ENCODE measurements around the gene EPHA6. TPM values are rescaled to one million over a fixed set of nuclear protein-coding genes. Genes with fewer than 3 reads are reported as not detected.

EPHA6 gene
- total and polyA plus RNA-seq, 10 of the 15 experiments (the other 5 are each of a cell fraction or from before 2014, with no cell fraction given): not detected

DNA sequence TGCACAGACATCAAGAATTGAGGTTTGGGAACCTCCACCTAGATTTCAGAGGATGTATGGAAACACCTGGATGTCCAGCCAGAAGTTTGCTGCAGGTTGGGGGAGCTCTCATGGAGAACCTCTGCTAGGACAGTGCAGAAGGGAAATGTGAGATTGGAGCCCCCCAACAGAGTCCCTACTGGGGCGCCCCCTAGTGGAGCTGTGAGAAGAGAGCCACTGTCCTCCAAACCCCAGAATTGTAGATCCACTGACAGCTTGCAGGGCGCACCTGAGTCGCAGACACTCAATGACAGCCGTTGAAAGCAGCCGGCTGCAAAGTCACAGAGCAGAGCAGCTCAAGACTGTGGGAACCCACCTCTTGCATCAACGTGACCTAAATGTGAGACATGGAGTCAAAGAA lies 34.6 kb upstream of the EPHA6 start:
- no peaks in the 10 kb centered on the region for H3K9me3 ChIP-seq (replicated peaks; ENCODE audit: control insufficient read depth, insufficient read depth, low read length)
- no peak overlapping the region for H3K4me3 ChIP-seq
- no peak overlapping the region for H2AFZ ChIP-seq (ENCODE audit: control insufficient read depth, low read depth, low read length)
- SMC1A ChIA-PET (ENCODE audit: uncharacterized antibody, unreplicated experiment): no interaction called here
- ATAC-seq (no peak), FAIRE-seq (no peak), DNase-seq (ENCODE audit: low read depth, low spot score) (no peak)
- in situ Hi-C loops (cut with MboI) (no loop called here), intact Hi-C loops (cut with micrococcal nuclease; ENCODE audit: unreplicated experiment) (no loop called here)
- no peaks in the 10 kb centered on the region for H4K20me1 ChIP-seq (ENCODE audit: control insufficient read depth, insufficient read depth)
- H3K4me2 ChIP-seq (ENCODE audit: control insufficient read depth, insufficient read depth): no peak overlapping the region
- RAD21 ChIA-PET (ENCODE audit: unreplicated experiment): no interaction called here
- no peaks in the 10 kb centered on the region for H3K36me3 ChIP-seq (ENCODE audit: control insufficient read depth in 2 of 2, insufficient read depth in 2 of 2, low read length in 1 of 2)
- BruUV-seq (replicated peaks): no TSS peak
- H3K27ac ChIP-seq (ENCODE audit: control insufficient read depth, insufficient read depth): no peak overlapping the region
- H3K9ac ChIP-seq (ENCODE audit: control insufficient read depth, insufficient read depth, low read length): no peak overlapping the region
- WGBS (ENCODE audit: insufficient coverage, insufficient replicate concordance, low lambda C conversion rate, missing lambda C conversion rate): 60% methylated on average over 6 of the region's 6 CpGs
- POLR2A ChIA-PET: no interaction called here
- no peaks in the 10 kb centered on the region for H3K27me3 ChIP-seq (replicated peaks in 1 of 2; ENCODE audit: control insufficient read depth in 2 of 2, insufficient read depth in 2 of 2, low read length in 1 of 2)
- TF ChIP-seq POU2F2 (IDR thresholded peaks at IDR 0.05; ENCODE audit: borderline replicate concordance, low read depth, low read length): no peak
- TF ChIP-seq CHD2 (IDR thresholded peaks at IDR 0.05; ENCODE audit: borderline replicate concordance, low read depth, low read length): no peak
- TF ChIP-seq GABPA (IDR thresholded peaks at IDR 0.05; ENCODE audit: low read depth): no peak
- no peak for TF ChIP-seq FOS (IDR thresholded peaks at IDR 0.05; ENCODE audit: borderline replicate concordance, extremely low read depth, insufficient read length)
- TF ChIP-seq, protein P1, sequence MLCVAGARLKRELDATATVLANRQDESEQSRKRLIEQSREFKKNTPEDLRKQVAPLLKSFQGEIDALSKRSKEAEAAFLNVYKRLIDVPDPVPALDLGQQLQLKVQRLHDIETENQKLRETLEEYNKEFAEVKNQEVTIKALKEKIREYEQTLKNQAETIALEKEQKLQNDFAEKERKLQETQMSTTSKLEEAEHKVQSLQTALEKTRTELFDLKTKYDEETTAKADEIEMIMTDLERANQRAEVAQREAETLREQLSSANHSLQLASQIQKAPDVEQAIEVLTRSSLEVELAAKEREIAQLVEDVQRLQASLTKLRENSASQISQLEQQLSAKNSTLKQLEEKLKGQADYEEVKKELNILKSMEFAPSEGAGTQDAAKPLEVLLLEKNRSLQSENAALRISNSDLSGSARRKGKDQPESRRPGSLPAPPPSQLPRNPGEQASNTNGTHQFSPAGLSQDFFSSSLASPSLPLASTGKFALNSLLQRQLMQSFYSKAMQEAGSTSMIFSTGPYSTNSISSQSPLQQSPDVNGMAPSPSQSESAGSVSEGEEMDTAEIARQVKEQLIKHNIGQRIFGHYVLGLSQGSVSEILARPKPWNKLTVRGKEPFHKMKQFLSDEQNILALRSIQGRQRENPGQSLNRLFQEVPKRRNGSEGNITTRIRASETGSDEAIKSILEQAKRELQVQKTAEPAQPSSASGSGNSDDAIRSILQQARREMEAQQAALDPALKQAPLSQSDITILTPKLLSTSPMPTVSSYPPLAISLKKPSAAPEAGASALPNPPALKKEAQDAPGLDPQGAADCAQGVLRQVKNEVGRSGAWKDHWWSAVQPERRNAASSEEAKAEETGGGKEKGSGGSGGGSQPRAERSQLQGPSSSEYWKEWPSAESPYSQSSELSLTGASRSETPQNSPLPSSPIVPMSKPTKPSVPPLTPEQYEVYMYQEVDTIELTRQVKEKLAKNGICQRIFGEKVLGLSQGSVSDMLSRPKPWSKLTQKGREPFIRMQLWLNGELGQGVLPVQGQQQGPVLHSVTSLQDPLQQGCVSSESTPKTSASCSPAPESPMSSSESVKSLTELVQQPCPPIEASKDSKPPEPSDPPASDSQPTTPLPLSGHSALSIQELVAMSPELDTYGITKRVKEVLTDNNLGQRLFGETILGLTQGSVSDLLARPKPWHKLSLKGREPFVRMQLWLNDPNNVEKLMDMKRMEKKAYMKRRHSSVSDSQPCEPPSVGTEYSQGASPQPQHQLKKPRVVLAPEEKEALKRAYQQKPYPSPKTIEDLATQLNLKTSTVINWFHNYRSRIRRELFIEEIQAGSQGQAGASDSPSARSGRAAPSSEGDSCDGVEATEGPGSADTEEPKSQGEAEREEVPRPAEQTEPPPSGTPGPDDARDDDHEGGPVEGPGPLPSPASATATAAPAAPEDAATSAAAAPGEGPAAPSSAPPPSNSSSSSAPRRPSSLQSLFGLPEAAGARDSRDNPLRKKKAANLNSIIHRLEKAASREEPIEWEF (IDR thresholded peaks at IDR 0.05; ENCODE audit: insufficient replicate concordance, low read depth, low read length): no peak
- TF ChIP-seq, protein P2, sequence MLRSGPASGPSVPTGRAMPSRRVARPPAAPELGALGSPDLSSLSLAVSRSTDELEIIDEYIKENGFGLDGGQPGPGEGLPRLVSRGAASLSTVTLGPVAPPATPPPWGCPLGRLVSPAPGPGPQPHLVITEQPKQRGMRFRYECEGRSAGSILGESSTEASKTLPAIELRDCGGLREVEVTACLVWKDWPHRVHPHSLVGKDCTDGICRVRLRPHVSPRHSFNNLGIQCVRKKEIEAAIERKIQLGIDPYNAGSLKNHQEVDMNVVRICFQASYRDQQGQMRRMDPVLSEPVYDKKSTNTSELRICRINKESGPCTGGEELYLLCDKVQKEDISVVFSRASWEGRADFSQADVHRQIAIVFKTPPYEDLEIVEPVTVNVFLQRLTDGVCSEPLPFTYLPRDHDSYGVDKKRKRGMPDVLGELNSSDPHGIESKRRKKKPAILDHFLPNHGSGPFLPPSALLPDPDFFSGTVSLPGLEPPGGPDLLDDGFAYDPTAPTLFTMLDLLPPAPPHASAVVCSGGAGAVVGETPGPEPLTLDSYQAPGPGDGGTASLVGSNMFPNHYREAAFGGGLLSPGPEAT (IDR thresholded peaks at IDR 0.05; ENCODE audit: low read depth): no peak
- TF ChIP-seq, protein P3, sequence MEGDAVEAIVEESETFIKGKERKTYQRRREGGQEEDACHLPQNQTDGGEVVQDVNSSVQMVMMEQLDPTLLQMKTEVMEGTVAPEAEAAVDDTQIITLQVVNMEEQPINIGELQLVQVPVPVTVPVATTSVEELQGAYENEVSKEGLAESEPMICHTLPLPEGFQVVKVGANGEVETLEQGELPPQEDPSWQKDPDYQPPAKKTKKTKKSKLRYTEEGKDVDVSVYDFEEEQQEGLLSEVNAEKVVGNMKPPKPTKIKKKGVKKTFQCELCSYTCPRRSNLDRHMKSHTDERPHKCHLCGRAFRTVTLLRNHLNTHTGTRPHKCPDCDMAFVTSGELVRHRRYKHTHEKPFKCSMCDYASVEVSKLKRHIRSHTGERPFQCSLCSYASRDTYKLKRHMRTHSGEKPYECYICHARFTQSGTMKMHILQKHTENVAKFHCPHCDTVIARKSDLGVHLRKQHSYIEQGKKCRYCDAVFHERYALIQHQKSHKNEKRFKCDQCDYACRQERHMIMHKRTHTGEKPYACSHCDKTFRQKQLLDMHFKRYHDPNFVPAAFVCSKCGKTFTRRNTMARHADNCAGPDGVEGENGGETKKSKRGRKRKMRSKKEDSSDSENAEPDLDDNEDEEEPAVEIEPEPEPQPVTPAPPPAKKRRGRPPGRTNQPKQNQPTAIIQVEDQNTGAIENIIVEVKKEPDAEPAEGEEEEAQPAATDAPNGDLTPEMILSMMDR (IDR thresholded peaks at IDR 0.05 in 2 of 3, conservative IDR thresholded peaks at IDR 0.05 in 1 of 3; ENCODE audit: control insufficient read depth in 2 of 3, extremely low read depth in 1 of 3, insufficient read depth in 1 of 3, low read depth in 3 of 3, low read length in 3 of 3): 0 out of 6 replicates have a peak, but pooled peaks of 1 of the 3 experiments have one; percentile 3
- H3K79me2 ChIP-seq (ENCODE audit: control insufficient read depth, insufficient read depth, low read length): no peaks in the 10 kb centered on the region
- H3K4me1 ChIP-seq (ENCODE audit: control insufficient read depth, insufficient read depth, low read length): no peaks in the 10 kb centered on the region
- CTCF ChIA-PET: no interaction called here

All from GM12878 (cell line).